Gastrocnemius medialis (tissue), 4 donors: Measurements from ENCODE around the gene QSOX2.

ENCODE experiments used
- CTCF ChIP-seq, 5 experiments: fragments of 450-650 bp in 3 of 5; fragments of 200-600 bp in 2 of 5; sonication (generic) in 2 of 5; IDR thresholded peaks in 4 of 5; conservative IDR thresholded peaks in 1 of 5; 1 replicate in 4 of 5; 2 replicates in 1 of 5; pipeline ENCODE4 v1.5.1; 2016 to 2019; ENCODE audit warnings: antibody characterized with exemption in 5 of 5, mild to moderate bottlenecking in 3 of 5, moderate library complexity in 3 of 5
- POLR2A ChIP-seq, 2 donors: fragments of 450-650 bp; IDR thresholded peaks; one replicate each; pipeline ENCODE4 v1.6.1; 2017; ENCODE audit warnings: antibody characterized with exemption in 2 of 2, mild to moderate bottlenecking in 2 of 2, moderate library complexity in 2 of 2

DNA sequence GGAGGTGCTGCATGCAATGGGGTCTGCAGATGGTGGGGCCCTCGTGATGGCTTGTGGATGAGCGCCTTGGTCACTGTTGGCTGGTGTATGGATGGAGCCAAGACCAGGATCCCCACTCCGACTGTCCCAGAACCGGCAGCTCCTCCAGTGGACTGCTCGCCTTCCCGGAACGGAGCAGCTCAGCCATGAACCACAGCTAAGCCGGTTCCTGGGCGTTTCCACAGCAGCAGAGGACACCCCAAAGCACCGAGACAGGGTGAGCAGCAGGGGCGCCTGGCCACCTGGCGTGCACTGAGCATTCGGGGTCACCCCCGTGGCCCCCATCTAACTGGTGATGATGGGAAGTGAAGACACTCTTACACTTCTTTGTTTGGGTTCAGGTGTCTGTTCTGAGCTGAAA is 32.1 kb upstream of the QSOX2 start:
- no peak for TF ChIP-seq POLR2A (IDR thresholded peaks at IDR 0.05)
- TF ChIP-seq CTCF (IDR thresholded peaks at IDR 0.05 in 4 of 5, conservative IDR thresholded peaks at IDR 0.05 in 1 of 5): no peak
